ENCODE measurements around the gene KIRREL3.

- TF ChIP-seq POLR2AphosphoS5 (IDR thresholded peaks at IDR 0.05; ENCODE audit: low read depth) (no peak), CTCF (IDR thresholded peaks at IDR 0.05; ENCODE audit: insufficient read depth, low read length) (no peak), REST (IDR thresholded peaks at IDR 0.05; ENCODE audit: insufficient replicate concordance, low read depth) (no peak)
These were observed 607.4 kb downstream of the KIRREL3 start for GRCh38 chr11:126393143-126393542.

Data from HL-60 (cell line).